Muscle layer of colon (tissue), 2 donors: ENCODE results near the gene FYTTD1.
A peak's percentile ranks its signal among the peaks of the same experiment; 100 is the strongest.

ENCODE experiments used
- H3K27ac ChIP-seq: one replicate; pipeline ENCODE4 v1.7.0; 2013; ENCODE audit warnings: low read depth, mild to moderate bottlenecking, low read length, moderate library complexity
- H3K27me3 ChIP-seq, 2 donors: one replicate each; pipeline ENCODE4 v1.7.0; 2013; ENCODE audit warnings: low read length in 2 of 2, mild to moderate bottlenecking in 2 of 2; ENCODE audit not compliant: insufficient read depth in 2 of 2, control insufficient read depth in 1 of 2
- H3K36me3 ChIP-seq: one replicate; pipeline ENCODE4 v1.7.0; 2013; ENCODE audit warnings: mild to moderate bottlenecking, low read length; ENCODE audit not compliant: insufficient read depth
- H3K4me1 ChIP-seq: one replicate; pipeline ENCODE4 v1.7.0; 2013; ENCODE audit warnings: mild to moderate bottlenecking, low read length; ENCODE audit not compliant: insufficient read depth
- H3K4me3 ChIP-seq, 2 donors: one replicate each; pipeline ENCODE4 v1.7.0; 2013; ENCODE audit warnings: low read length in 2 of 2, low read depth in 1 of 2, mild to moderate bottlenecking in 1 of 2, moderate library complexity in 1 of 2
- H3K9ac ChIP-seq: one replicate; pipeline ENCODE4 v1.7.0; 2013; ENCODE audit warnings: low read length
- H3K9me3 ChIP-seq: one replicate; pipeline ENCODE4 v1.7.0; 2013; ENCODE audit warnings: mild to moderate bottlenecking, low read length
- donor health status: abdominal sarcoma.
- donor health status: Adenocarcinoma of cecum.

The FYTTD1 gene

DNA sequence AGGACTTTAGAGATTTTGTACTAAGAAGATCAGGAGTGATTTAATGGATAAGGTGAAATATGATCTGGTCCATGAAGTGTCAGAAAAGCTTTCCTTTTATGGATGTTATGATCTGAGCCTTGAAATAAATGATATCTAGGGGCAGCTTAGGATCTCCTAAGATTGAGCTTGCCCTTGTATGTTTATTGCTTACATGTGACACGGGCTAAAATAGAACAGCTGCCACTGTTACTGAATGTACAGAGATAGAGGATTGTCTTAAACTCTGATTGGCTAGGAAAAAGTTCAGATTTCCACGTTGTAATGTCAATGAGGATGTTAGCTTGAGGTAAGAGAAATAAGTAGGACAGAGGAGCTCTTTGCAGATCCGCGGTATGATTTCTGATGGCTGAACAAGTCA lies 8.8 kb downstream of the FYTTD1 start:
- Histone ChIP-seq H3K9me3 (no peaks in the 10 kb centered on the region), H3K4me3 (no peak overlapping the region), H3K9ac (no peak overlapping the region), H3K4me1 (peaks cover 4% of the 10 kb centered on the region), H3K36me3 (peaks cover 20% of the 10 kb centered on the region), H3K27me3 (no peaks in the 10 kb centered on the region), H3K27ac (no peak overlapping the region)

- peaks cover 31% of the 10 kb centered on the region for H3K36me3 ChIP-seq
- no peak overlapping the region for H3K27ac ChIP-seq
These were observed 12.1 kb downstream of the FYTTD1 start for GRCh38 chr3:197761784-197762183.

DNA sequence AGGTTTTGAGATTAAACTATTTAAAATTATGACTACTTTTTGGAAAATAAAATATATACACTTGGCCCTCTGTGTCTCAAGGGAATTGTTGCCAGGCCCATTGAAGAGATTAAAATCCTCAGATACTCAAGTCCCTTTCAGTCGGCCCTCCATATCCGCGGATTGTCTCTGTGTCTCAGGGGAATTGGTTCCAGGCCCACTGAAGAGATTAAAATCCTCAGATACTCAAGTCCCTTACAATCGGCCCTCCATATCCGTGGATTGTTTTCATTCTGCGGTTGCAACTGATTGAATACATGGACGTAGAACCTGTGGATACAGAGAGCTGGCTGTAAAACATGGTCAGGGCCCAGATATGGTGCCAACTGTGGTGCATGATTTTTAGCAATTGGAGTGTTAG lies 25.6 kb downstream of the FYTTD1 start:
- Histone ChIP-seq H3K27ac (no peak overlapping the region), H3K4me3 (no peak overlapping the region), H3K9ac (no peak overlapping the region), H3K36me3 (peaks cover 74% of the 10 kb centered on the region), H3K27me3 (no peaks in the 10 kb centered on the region), H3K9me3 (no peaks in the 10 kb centered on the region), H3K4me1 (no peaks in the 10 kb centered on the region)

More at GRCh38 chr3:197761784-197762183, 12.1 kb downstream of the FYTTD1 start:
- H3K4me1 ChIP-seq = no peaks in the 10 kb centered on the region
- no peak overlapping the region for H3K9ac ChIP-seq
- no peak overlapping the region for H3K4me3 ChIP-seq
- H3K27me3 ChIP-seq = no peaks in the 10 kb centered on the region
- H3K9me3 ChIP-seq = no peaks in the 10 kb centered on the region

DNA sequence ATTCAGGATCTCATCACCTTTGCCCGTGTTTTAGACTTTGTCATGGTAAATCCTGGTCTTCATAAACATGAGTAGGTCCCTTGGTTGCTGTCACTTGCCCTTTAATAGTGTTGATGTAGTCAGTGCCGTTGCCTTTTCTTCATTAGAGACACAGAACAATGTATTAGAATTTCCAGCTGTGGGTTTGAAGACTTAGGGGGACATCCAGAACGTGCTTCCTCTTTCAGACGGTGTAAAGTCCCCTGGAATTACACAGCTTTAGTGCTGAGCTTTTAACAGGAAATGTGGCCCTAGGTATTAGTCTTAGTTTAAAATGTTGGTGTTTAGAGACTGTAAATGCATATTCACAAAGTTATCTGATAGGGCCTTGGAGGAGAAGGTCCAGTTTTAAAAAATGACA lies 32.5 kb downstream of the FYTTD1 start:
- H3K27me3 ChIP-seq = no peaks in the 10 kb centered on the region
- peaks cover 44% of the 10 kb centered on the region for H3K36me3 ChIP-seq
- H3K9me3 ChIP-seq = no peaks in the 10 kb centered on the region
- H3K4me1 ChIP-seq = no peaks in the 10 kb centered on the region
- no peak overlapping the region for H3K9ac ChIP-seq
- no peak overlapping the region for H3K27ac ChIP-seq
- no peak overlapping the region for H3K4me3 ChIP-seq

DNA sequence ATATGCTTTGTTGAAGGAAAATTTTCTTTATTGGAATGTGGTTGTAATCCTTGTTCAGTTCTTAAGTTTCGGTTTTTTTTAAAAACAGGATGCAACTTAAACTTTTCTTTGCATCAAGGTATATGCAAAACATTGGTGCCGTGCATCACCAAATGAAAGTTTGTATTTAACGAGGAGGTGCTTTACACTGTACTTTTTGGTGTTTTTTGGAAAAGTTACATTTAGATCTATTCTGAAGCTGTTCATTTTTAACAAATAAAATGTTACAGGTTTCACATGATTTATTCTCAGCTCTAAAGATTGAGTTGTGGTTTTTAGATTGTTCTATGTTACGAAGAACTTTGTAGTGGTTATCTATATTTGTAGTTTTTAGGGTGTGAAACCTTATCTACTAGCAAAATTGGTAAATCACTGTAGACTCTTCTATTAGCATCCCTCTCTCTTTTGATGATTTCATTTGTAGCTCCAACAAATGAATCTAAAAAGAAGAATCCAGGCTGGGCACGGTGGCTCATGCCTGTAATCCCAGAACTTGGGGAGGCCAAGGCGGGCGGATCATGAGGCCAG lies 34.4 kb downstream of the FYTTD1 start:
- H3K9me3 ChIP-seq = no peaks in the 10 kb centered on the region
- H3K9ac ChIP-seq = no peak overlapping the region
- no peak overlapping the region for H3K27ac ChIP-seq
- H3K27me3 ChIP-seq = no peaks in the 10 kb centered on the region
- H3K4me1 ChIP-seq = no peaks in the 10 kb centered on the region
- peaks cover 29% of the 10 kb centered on the region for H3K36me3 ChIP-seq
- no peak overlapping the region for H3K4me3 ChIP-seq

GRCh38 chr3:197787412-197787811 lies 37.7 kb downstream of the FYTTD1 start:
- no peaks in the 10 kb centered on the region for H3K9me3 ChIP-seq
- no peak overlapping the region for H3K4me3 ChIP-seq
- H3K4me1 ChIP-seq = no peaks in the 10 kb centered on the region
- H3K27me3 ChIP-seq = no peaks in the 10 kb centered on the region
- peaks cover 5% of the 10 kb centered on the region for H3K36me3 ChIP-seq
- H3K9ac ChIP-seq = no peak overlapping the region
- no peak overlapping the region for H3K27ac ChIP-seq

GRCh38 chr3:197789309-197789708 lies 39.6 kb downstream of the FYTTD1 start:
- no peaks in the 10 kb centered on the region for H3K36me3 ChIP-seq
- no peak overlapping the region for H3K4me3 ChIP-seq
- no peaks in the 10 kb centered on the region for H3K9me3 ChIP-seq
- peaks cover 16% of the 10 kb centered on the region for H3K4me1 ChIP-seq
- no peak overlapping the region for H3K27ac ChIP-seq
- H3K27me3 ChIP-seq = no peaks in the 10 kb centered on the region
- no peak overlapping the region for H3K9ac ChIP-seq

- no peak overlapping the region for H3K4me3 ChIP-seq
These were observed 40.4 kb downstream of the FYTTD1 start for GRCh38 chr3:197790033-197790432.

DNA sequence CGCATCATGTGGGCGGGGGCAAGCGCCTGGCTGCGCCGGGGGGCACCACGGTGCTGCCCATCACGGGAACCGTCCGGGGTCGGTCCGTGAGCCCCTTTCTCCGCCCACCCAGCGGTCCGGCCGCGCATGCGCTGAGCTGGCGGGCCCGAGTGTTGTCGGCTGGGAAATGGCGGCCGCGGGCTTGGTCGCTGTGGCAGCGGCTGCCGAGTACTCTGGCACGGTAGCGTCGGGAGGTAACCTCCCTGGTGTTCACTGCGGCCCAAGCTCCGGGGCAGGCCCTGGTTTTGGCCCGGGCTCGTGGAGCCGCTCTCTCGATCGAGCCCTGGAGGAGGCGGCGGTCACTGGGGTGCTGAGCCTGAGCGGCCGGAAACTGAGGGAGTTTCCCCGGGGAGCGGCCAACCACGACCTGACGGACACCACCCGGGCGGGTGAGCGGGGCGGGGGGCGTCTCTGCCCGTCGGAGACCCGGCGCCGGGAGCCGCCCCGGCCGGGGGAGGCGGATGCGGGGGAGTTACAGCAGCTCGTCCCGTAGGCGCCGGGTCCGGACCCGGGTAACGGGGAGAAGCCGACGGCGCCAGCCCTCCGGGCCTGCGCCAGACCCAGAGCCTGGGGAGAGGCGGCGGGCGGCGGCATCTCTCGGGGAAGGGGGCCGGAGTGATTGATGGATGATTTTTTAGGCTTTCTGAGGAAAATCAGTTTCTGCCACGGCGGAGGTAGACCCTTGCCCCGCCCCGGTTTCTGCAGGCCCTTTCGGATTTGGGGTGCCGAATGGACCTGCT lies 41.6 kb downstream of the FYTTD1 start, which contains the start of gene LRCH3:
TSS of gene LRCH3 (plus strand) at position 142 of the 779 bp plus-strand sequence. CDS start at position 167, 25 bp downstream.
- H3K9ac ChIP-seq = peak within 1 kb of the TSS; percentile 88
- H3K36me3 ChIP-seq = no peaks in the 10 kb centered on the region
- peaks cover 17% of the 10 kb centered on the region for H3K4me1 ChIP-seq
- peak within 1 kb of the TSS; percentile 76 to 77 for H3K4me3 ChIP-seq
- H3K27ac ChIP-seq = peak within 1 kb of the TSS; percentile 90
- no peaks in the 10 kb centered on the region for H3K27me3 ChIP-seq
- no peaks in the 10 kb centered on the region for H3K9me3 ChIP-seq

More at GRCh38 chr3:197790033-197790432, 40.4 kb downstream of the FYTTD1 start:
- H3K9me3 ChIP-seq = no peaks in the 10 kb centered on the region
- no peak overlapping the region for H3K9ac ChIP-seq
- no peaks in the 10 kb centered on the region for H3K27me3 ChIP-seq
- no peaks in the 10 kb centered on the region for H3K36me3 ChIP-seq
- H3K4me1 ChIP-seq = peaks cover 17% of the 10 kb centered on the region
- H3K27ac ChIP-seq = no peak overlapping the region

- H3K27ac ChIP-seq = peak overlapping the region; percentile 90
- peak overlapping the region; percentile 76 to 77 for H3K4me3 ChIP-seq
- H3K27me3 ChIP-seq = no peaks in the 10 kb centered on the region
- peaks cover 17% of the 10 kb centered on the region for H3K4me1 ChIP-seq
- no peaks in the 10 kb centered on the region for H3K36me3 ChIP-seq
- peak overlapping the region; percentile 88 for H3K9ac ChIP-seq
- H3K9me3 ChIP-seq = no peaks in the 10 kb centered on the region
These were observed 42.4 kb downstream of the FYTTD1 start for GRCh38 chr3:197791892-197792647.

DNA sequence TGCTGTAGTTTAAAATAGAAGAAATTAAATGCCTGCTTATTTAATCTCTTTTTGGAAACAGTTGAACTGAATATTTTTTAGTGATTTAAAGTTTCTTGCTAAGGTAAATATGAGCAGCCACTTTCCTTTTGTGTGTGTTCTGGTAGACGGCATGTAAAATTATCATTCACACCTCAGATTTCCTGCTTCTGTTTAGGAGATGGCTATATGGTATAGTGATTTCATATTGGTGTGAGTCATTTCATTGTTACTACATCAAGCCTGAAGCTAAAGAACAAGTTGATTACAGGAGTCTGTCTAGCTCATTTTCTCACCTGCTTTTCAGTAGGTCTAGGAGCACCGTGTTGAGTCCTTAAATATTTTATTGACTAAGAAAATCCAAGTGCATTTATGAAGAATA lies 43.6 kb downstream of the FYTTD1 start:
- H3K9me3 ChIP-seq = no peaks in the 10 kb centered on the region
- H3K4me1 ChIP-seq = peaks cover 18% of the 10 kb centered on the region
- no peak overlapping the region for H3K4me3 ChIP-seq
- no peak overlapping the region for H3K9ac ChIP-seq
- no peaks in the 10 kb centered on the region for H3K27me3 ChIP-seq
- H3K36me3 ChIP-seq = no peaks in the 10 kb centered on the region
- no peak overlapping the region for H3K27ac ChIP-seq
